Mesenchymal stem cell (in vitro differentiated cells and primary cell): Measurements from ENCODE around the gene UBE2E2.

Source experiments
- DNase-seq: peaks from one replicate; pipeline ENCODE4 v3.0.0-alpha.2; 2013
- H2AFZ ChIP-seq: one replicate; pipeline ENCODE4 v1.6.1; 2013; ENCODE audit warnings: low read depth, mild to moderate bottlenecking, control low read depth, inconsistent platforms, low read length, moderate library complexity
- H2AK5ac ChIP-seq: 2 replicates; pipeline ENCODE4 v1.6.1; 2013; ENCODE audit warnings: low read length, moderate library complexity, mild to moderate bottlenecking, inconsistent platforms; ENCODE audit not compliant: severe bottlenecking
- H2BK120ac ChIP-seq: one replicate; pipeline ENCODE4 v1.6.1; 2013; ENCODE audit warnings: low read depth, mild to moderate bottlenecking, inconsistent platforms, low read length, moderate library complexity
- H2BK12ac ChIP-seq, 2 experiments: one replicate each; pipeline ENCODE4 v1.6.1; 2013; ENCODE audit warnings: inconsistent platforms in 2 of 2, low read length in 2 of 2, mild to moderate bottlenecking in 2 of 2, moderate library complexity in 2 of 2, control low read depth in 1 of 2
- H2BK15ac ChIP-seq: one replicate; pipeline ENCODE4 v1.6.1; 2013; ENCODE audit warnings: mild to moderate bottlenecking, low read depth, inconsistent platforms; ENCODE audit not compliant: poor library complexity, severe bottlenecking
- H2BK5ac ChIP-seq: 2 replicates; pipeline ENCODE4 v1.6.1; 2013; ENCODE audit warnings: low read depth, mild to moderate bottlenecking, low read length, control low read depth, inconsistent platforms; ENCODE audit not compliant: poor library complexity, severe bottlenecking
- H3K14ac ChIP-seq, 2 experiments: one replicate each; pipeline ENCODE4 v1.6.1; 2013; ENCODE audit warnings: inconsistent platforms in 2 of 2, low read length in 2 of 2, control low read depth in 1 of 2, mild to moderate bottlenecking in 1 of 2, moderate library complexity in 1 of 2
- H3K18ac ChIP-seq, 2 experiments: one replicate each; pipeline ENCODE4 v1.6.1; 2013; ENCODE audit warnings: inconsistent platforms in 2 of 2, low read length in 2 of 2, control low read depth in 1 of 2, low read depth in 1 of 2, mild to moderate bottlenecking in 1 of 2
- H3K23ac ChIP-seq, 2 experiments: one replicate each; pipeline ENCODE4 v1.6.1; 2013; ENCODE audit warnings: inconsistent platforms in 2 of 2, low read length in 2 of 2, mild to moderate bottlenecking in 2 of 2, moderate library complexity in 2 of 2, control low read depth in 1 of 2
- H3K27ac ChIP-seq: 2 replicates; pipeline ENCODE4 v1.5.1; 2013; ENCODE audit warnings: mild to moderate bottlenecking, moderate library complexity, low read length, control low read depth, inconsistent platforms; ENCODE audit not compliant: poor library complexity, severe bottlenecking
- H3K27me3 ChIP-seq, 2 experiments: 2 replicates each; pipeline versions ENCODE4 v1.6.1 to v1.7.0; 2013; ENCODE audit warnings: low read length in 2 of 2, mild to moderate bottlenecking in 2 of 2, moderate library complexity in 2 of 2, control low read depth in 1 of 2, inconsistent platforms in 1 of 2; ENCODE audit not compliant: control insufficient read depth in 1 of 2, insufficient read depth in 1 of 2
- H3K36me3 ChIP-seq, 2 experiments: 2 replicates each; pipeline versions ENCODE4 v1.6.1 to v1.7.0; 2013; ENCODE audit warnings: low read length in 2 of 2, control low read depth in 1 of 2, inconsistent platforms in 1 of 2, low read depth in 1 of 2, mild to moderate bottlenecking in 1 of 2; ENCODE audit not compliant: insufficient read depth in 2 of 2, control insufficient read depth in 1 of 2
- H3K4ac ChIP-seq, 2 experiments: one replicate each; pipeline ENCODE4 v1.6.1; 2013; ENCODE audit warnings: inconsistent platforms in 2 of 2, low read length in 2 of 2, mild to moderate bottlenecking in 2 of 2, moderate library complexity in 2 of 2, control low read depth in 1 of 2, low read depth in 1 of 2
- H3K4me1 ChIP-seq: 2 replicates; pipeline ENCODE4 v1.6.1; 2013; ENCODE audit warnings: low read depth, low read length, control low read depth; ENCODE audit not compliant: control insufficient read depth, insufficient read depth
- H3K4me2 ChIP-seq: 2 replicates; pipeline ENCODE4 v1.6.1; 2013; ENCODE audit warnings: low read length, mild to moderate bottlenecking, inconsistent platforms; ENCODE audit not compliant: poor library complexity, severe bottlenecking
- H3K4me3 ChIP-seq, 2 experiments: 2 replicates each; pipeline versions ENCODE4 v1.5.1 to v1.7.0; 2013; ENCODE audit warnings: low read length in 2 of 2, mild to moderate bottlenecking in 2 of 2, control low read depth in 1 of 2, low read depth in 1 of 2; ENCODE audit not compliant: insufficient read depth in 1 of 2
- H3K79me1 ChIP-seq: replicated peaks from 2 replicates; pipeline ENCODE4 v1.6.1; 2013; ENCODE audit warnings: mild to moderate bottlenecking, control low read depth, low read length, inconsistent platforms; ENCODE audit not compliant: poor library complexity, severe bottlenecking
- H3K9ac ChIP-seq: 2 replicates; pipeline ENCODE4 v1.7.0; 2013; ENCODE audit warnings: mild to moderate bottlenecking, low read length, moderate library complexity
- H3K9me3 ChIP-seq: 2 replicates; pipeline ENCODE4 v1.7.0; 2013; ENCODE audit warnings: mild to moderate bottlenecking, low read length; ENCODE audit not compliant: control insufficient read depth
- H4K8ac ChIP-seq: one replicate; pipeline ENCODE4 v1.6.1; 2013; ENCODE audit warnings: inconsistent platforms, mild to moderate bottlenecking, low read length, moderate library complexity
- H4K91ac ChIP-seq: one replicate; pipeline ENCODE4 v1.6.1; 2013; ENCODE audit warnings: mild to moderate bottlenecking, low read length, inconsistent platforms
- WGBS: methylation state at CpG from one replicate; pipeline ENCODE4 v1.1.7; 2013; ENCODE audit warnings: mixed read lengths; 5-methylcytosine and 5-hydroxymethylcytosine counted together

The UBE2E2 gene

GRCh38 chr3:23567917-23568316 is 364.8 kb downstream of the UBE2E2 start:
- Histone ChIP-seq H3K9ac (peak overlapping the region; percentile 31), H3K23ac (no peak overlapping the region), H3K4me2 (no peak overlapping the region), H2AK5ac (peak overlapping the region; percentile 47), H2BK15ac (no peak overlapping the region), H3K4ac (no peak overlapping the region), H3K79me1 (peaks cover 6% of the 10 kb centered on the region), H3K27ac (peak overlapping the region; percentile 10), H3K4me1 (peaks cover 2% of the 10 kb centered on the region), H3K18ac (peak overlapping the region in 1 of 2 experiments; percentile 40), H3K14ac (no peak overlapping the region), H2AFZ (no peak overlapping the region), H3K9me3 (no peaks in the 10 kb centered on the region), H2BK5ac (no peak overlapping the region), H3K27me3 (no peaks in the 10 kb centered on the region), H2BK120ac (no peak overlapping the region), H3K36me3 (no peaks in the 10 kb centered on the region), H2BK12ac (no peak overlapping the region), H3K4me3 (no peak overlapping the region), H4K8ac (no peak overlapping the region), H4K91ac (no peak overlapping the region)
- WGBS, result 22% methylated on average over 3 of the region's 3 CpGs
- DNase-seq, result peak; percentile 95

DNA sequence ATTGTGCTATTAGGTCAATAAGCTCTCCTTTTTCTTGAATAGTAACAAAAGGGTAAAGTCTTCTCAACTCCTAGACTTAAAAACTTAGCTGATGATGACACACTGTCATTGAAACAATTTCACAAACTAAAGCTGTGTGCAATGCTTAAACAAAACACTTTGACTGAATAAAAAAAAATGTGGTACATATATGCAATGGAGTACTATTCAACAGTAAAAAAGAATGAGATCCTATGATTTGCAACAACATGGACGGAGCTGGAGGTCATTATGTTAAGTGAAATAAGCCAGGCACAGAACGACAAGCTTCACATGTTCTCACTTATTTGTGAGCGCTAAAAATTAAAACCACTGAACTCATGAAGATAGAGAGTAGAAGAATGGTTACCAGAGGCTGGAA is 370.7 kb downstream of the UBE2E2 start:
- no peak overlapping the region for H2BK15ac ChIP-seq
- no peak overlapping the region for H3K27ac ChIP-seq
- no peak overlapping the region for H3K4me2 ChIP-seq
- H3K9ac ChIP-seq, result no peak overlapping the region
- H3K23ac ChIP-seq, result no peak overlapping the region
- H4K91ac ChIP-seq, result no peak overlapping the region
- no peak overlapping the region for H4K8ac ChIP-seq
- H3K4me1 ChIP-seq, result no peaks in the 10 kb centered on the region
- no peaks in the 10 kb centered on the region for H3K9me3 ChIP-seq
- no peak overlapping the region for H2AK5ac ChIP-seq
- no peak overlapping the region for H2BK5ac ChIP-seq
- H2BK120ac ChIP-seq, result no peak overlapping the region
- peaks cover 4% of the 10 kb centered on the region for H3K79me1 ChIP-seq
- H3K4ac ChIP-seq, result no peak overlapping the region
- H3K14ac ChIP-seq, result no peak overlapping the region
- no peak overlapping the region for H3K18ac ChIP-seq
- DNase-seq, result no peak
- no peak overlapping the region for H3K4me3 ChIP-seq
- H3K27me3 ChIP-seq, result no peaks in the 10 kb centered on the region
- H2AFZ ChIP-seq, result no peak overlapping the region
- WGBS, result 98% methylated on average over 3 of the region's 3 CpGs
- no peaks in the 10 kb centered on the region for H3K36me3 ChIP-seq
- no peak overlapping the region for H2BK12ac ChIP-seq

DNA sequence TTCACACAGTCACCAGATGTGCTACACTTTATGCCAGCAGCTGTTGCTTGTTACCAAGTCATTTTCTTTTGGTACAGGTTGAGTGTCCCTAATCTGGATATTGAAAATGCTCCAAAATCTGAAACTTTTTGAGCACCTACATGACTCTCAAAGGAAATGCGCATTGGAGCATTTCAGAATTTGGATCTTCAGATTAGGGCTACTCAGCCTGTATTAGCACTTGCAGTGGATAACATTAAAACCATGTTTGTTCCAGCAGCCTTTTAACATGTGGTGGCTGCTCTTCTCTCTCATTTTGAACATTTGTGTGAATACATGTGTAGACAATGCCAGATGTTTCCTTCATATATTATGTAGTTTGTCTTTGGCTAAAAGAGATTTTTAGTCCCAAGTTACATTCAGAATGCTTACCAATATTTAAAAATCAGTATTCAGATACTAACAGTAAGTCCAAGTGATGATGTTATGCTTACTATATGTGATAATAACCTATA is 371.7 kb downstream of the UBE2E2 start:
- DNase-seq, result no peak
- H2BK120ac ChIP-seq, result no peak overlapping the region
- H3K4ac ChIP-seq, result no peak overlapping the region
- no peaks in the 10 kb centered on the region for H3K4me1 ChIP-seq
- no peak overlapping the region for H3K4me3 ChIP-seq
- no peak overlapping the region for H3K4me2 ChIP-seq
- no peaks in the 10 kb centered on the region for H3K36me3 ChIP-seq
- H3K27ac ChIP-seq, result no peak overlapping the region
- no peaks in the 10 kb centered on the region for H3K27me3 ChIP-seq
- no peak overlapping the region for H2AFZ ChIP-seq
- no peak overlapping the region for H4K8ac ChIP-seq
- no peak overlapping the region for H2BK12ac ChIP-seq
- H3K9me3 ChIP-seq, result no peaks in the 10 kb centered on the region
- no peak overlapping the region for H3K18ac ChIP-seq
- no peak overlapping the region for H2AK5ac ChIP-seq
- no peak overlapping the region for H3K23ac ChIP-seq
- H2BK15ac ChIP-seq, result no peak overlapping the region
- H3K14ac ChIP-seq, result no peak overlapping the region
- 100% methylated on average over 1 of the region's 1 CpG for WGBS
- no peak overlapping the region for H4K91ac ChIP-seq
- H2BK5ac ChIP-seq, result no peak overlapping the region
- no peak overlapping the region for H3K9ac ChIP-seq
- peaks cover 4% of the 10 kb centered on the region for H3K79me1 ChIP-seq

DNA sequence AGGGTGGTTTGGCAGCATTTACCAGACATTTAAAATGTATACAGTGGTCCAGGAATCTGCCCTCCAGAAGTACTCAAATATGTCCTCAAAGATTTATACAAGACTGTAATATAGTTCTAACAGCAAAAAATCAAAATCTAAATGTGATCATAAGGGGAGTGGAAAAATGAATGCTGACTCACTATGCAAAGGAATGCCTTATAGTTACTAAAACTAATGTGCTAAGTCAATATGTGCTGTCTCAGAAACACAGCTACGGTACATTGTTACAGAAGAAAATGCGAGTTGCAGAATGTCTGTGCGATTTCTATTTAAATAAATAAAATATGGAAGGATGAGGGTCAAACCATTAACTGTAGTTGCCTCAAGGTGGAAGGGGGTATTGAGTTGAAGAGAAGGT is 372.6 kb downstream of the UBE2E2 start:
- Histone ChIP-seq H3K36me3 (no peaks in the 10 kb centered on the region), H2AFZ (no peak overlapping the region), H2AK5ac (no peak overlapping the region), H3K4me3 (no peak overlapping the region), H2BK120ac (no peak overlapping the region), H4K8ac (no peak overlapping the region), H3K4me2 (no peak overlapping the region), H3K9me3 (no peaks in the 10 kb centered on the region), H3K9ac (no peak overlapping the region), H3K27me3 (no peaks in the 10 kb centered on the region), H3K18ac (no peak overlapping the region), H3K79me1 (peaks cover 4% of the 10 kb centered on the region), H2BK12ac (no peak overlapping the region), H3K4ac (no peak overlapping the region), H2BK15ac (no peak overlapping the region), H3K27ac (no peak overlapping the region), H2BK5ac (no peak overlapping the region), H3K23ac (no peak overlapping the region), H3K14ac (no peak overlapping the region), H4K91ac (no peak overlapping the region), H3K4me1 (no peaks in the 10 kb centered on the region)
- WGBS, result 98% methylated on average over 3 of the region's 3 CpGs
- no peak for DNase-seq
